ENCODE results near the gene MRPL12. TPM values are rescaled to one million over a fixed set of nuclear protein-coding genes. Genes with fewer than 3 reads are reported as not detected.

MRPL12 gene
- total and polyA plus RNA-seq, 2 experiments from 2014 or later: 4.3 to 78.5 TPM

DNA sequence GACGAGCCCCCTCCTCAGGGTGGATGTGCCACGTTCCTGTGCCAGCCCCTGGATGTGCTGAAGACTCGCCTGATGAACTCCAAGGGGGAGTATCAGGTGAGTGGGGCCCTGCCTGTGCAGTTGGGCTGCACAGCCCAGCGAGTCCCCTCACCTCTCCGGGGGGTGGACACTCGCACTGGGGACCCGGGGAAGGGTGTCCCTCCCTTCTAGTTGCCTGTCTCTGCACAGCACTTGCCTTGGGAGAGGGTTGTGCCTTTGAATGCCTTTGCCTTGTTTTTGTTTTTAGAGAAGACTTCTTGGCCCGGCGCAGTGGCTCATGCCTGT is 14.6 kb downstream of the MRPL12 start:
- H3K27ac ChIP-seq: no peak overlapping the region
- in situ Hi-C loops (cut with MboI): no loop called here
- WGBS, 2 experiments (ENCODE audit: low coverage in 1 of 2, low lambda C conversion rate in 2 of 2, missing lambda C conversion rate in 2 of 2): 92 to 94% methylated on average over 9 of the region's 9 CpGs

DNA sequence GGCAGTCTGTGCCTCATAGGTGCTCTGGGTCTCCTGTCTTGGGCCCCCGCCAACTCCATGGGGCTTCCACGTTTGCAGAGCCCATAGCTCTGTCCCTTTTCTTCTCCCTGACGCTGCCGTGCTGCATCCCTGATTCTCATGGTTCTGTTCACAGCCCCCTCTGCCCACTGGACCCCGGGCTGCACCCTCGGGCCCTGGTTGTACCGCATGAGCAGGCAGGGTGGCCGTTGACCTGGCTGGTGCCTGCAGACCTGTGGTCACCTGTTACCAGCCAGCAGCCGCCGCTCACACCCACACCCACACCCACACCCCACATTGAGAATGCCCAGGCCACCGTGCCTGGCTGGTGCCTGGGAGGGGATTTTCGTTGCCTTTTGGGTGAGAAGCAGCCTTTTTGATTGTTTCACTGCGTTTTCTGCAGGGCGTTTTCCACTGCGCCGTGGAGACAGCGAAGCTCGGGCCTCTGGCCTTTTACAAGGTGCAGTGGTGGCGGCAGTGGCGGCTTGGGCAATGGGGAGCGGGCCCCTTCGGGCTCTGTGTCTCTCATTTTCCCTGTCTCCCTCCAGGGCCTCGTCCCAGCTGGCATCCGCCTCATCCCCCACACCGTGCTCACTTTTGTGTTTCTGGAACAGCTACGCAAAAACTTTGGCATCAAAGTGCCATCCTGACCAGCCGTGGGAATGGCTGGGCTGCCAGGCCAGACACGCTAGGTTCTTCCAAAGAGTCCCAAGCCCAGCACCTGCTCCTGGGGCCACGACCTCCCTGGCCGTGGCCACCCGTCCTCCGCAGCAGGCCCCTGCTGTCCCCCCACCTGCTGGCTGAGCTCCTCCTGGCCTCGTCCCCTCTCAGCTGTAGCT is 16.5 kb downstream of the MRPL12 start:
- H3K9me2 ChIP-seq (ENCODE audit: insufficient read depth): no peaks in the 10 kb centered on the region
- no peak overlapping the region for H3K4me3 ChIP-seq
- no peaks in the 10 kb centered on the region for H3F3A ChIP-seq (ENCODE audit: insufficient read depth)
- no peaks in the 10 kb centered on the region for H3K9me3 ChIP-seq (ENCODE audit: low read depth)
- H3K27me3 ChIP-seq (replicated peaks; ENCODE audit: insufficient read depth): 0 out of 2 replicates have a peak, but pooled peaks cover 4% of the 10 kb centered on the region
- H3K27ac ChIP-seq: no peak overlapping the region
- DNase-seq: no peak
- TF ChIP-seq EZH2phosphoT487 (IDR thresholded peaks at IDR 0.05; ENCODE audit: insufficient read depth, low read depth): no peak
- no peak for TF ChIP-seq EZH2 (IDR thresholded peaks at IDR 0.05; ENCODE audit: insufficient read depth, poor library complexity, severe bottlenecking)
- no peak overlapping the region for H3K4me2 ChIP-seq (ENCODE audit: unreplicated experiment)
- H3K36me3 ChIP-seq (ENCODE audit: low read depth): no peaks in the 10 kb centered on the region
- no peaks in the 10 kb centered on the region for H4K20me1 ChIP-seq (ENCODE audit: insufficient read depth)
- H3K9ac ChIP-seq: no peak overlapping the region
- H3K4me1 ChIP-seq (ENCODE audit: insufficient read depth): no peaks in the 10 kb centered on the region
- H2AFZ ChIP-seq: no peak overlapping the region
- H3K79me2 ChIP-seq (ENCODE audit: insufficient read depth): no peaks in the 10 kb centered on the region
- 90% methylated on average over 33 of the region's 33 CpGs for WGBS, 2 experiments (ENCODE audit: low coverage in 1 of 2, low lambda C conversion rate in 2 of 2, missing lambda C conversion rate in 2 of 2)
- in situ Hi-C loops (cut with MboI): no loop called here

More for the DNA sequence above, 14.6 kb downstream of the MRPL12 start:
- H3K9ac ChIP-seq: no peak overlapping the region
- H3K4me3 ChIP-seq: no peak overlapping the region
- H3K9me2 ChIP-seq (ENCODE audit: insufficient read depth): no peaks in the 10 kb centered on the region
- H3K36me3 ChIP-seq (ENCODE audit: low read depth): no peaks in the 10 kb centered on the region
- H3K79me2 ChIP-seq (ENCODE audit: insufficient read depth): no peaks in the 10 kb centered on the region
- no peak for TF ChIP-seq EZH2phosphoT487 (IDR thresholded peaks at IDR 0.05; ENCODE audit: insufficient read depth, low read depth)
- TF ChIP-seq EZH2 (IDR thresholded peaks at IDR 0.05; ENCODE audit: insufficient read depth, poor library complexity, severe bottlenecking): no peak
- no peaks in the 10 kb centered on the region for H3F3A ChIP-seq (ENCODE audit: insufficient read depth)
- H3K27me3 ChIP-seq (replicated peaks; ENCODE audit: insufficient read depth): no peaks in the 10 kb centered on the region
- no peak overlapping the region for H2AFZ ChIP-seq
- H4K20me1 ChIP-seq (ENCODE audit: insufficient read depth): no peaks in the 10 kb centered on the region
- no peaks in the 10 kb centered on the region for H3K9me3 ChIP-seq (ENCODE audit: low read depth)
- no peak overlapping the region for H3K4me2 ChIP-seq (ENCODE audit: unreplicated experiment)
- DNase-seq: no peak
- peaks cover 4% of the 10 kb centered on the region; the same call in 1 of the 2 replicates for H3K4me1 ChIP-seq (ENCODE audit: insufficient read depth)

DNA sequence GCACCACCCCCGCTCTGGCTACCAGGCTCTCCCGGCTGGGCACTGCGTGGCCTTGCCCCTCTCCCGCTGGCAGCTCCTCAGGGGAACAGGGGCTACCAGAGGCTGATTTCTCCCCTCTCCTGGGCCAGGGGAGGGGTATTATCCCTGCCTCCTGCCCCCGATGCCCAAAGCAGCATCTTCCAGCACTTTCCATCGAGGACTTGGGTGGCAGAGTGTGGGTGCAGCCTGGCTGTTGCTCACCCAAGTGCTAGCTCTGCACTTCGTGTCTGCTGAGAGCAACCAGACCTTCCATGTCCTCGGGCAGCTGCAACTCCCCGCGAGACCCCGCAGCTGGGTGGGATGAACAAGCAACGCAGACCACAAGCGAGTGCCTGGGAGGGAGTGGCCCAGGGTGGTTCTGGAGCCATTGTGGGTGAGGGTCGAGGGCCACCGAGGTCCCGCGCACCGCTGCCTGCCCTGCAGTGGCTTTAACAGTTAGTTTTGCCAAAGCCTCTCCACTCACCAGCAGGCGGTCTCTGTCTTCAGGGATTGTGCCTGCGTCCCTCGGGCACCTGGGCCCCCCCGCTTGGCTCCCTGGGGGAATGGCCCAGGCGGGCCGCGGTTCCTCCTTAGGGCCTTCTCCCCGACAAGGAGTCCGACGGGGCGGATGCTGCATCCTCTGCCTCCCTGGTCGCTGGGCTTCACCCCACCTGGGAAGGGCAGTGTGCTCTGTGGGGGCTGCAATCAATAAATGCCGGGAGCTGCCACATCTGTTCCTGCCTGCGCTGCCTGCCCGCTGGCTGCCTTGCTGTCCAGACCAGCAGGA is 17.3 kb downstream of the MRPL12 start:
- H3K27me3 ChIP-seq (replicated peaks; ENCODE audit: insufficient read depth): 0 out of 2 replicates have a peak, but pooled peaks cover 4% of the 10 kb centered on the region
- no peaks in the 10 kb centered on the region for H4K20me1 ChIP-seq (ENCODE audit: insufficient read depth)
- no peak overlapping the region for H3K4me2 ChIP-seq (ENCODE audit: unreplicated experiment)
- TF ChIP-seq EZH2 (IDR thresholded peaks at IDR 0.05; ENCODE audit: insufficient read depth, poor library complexity, severe bottlenecking) (no peak), EZH2phosphoT487 (IDR thresholded peaks at IDR 0.05; ENCODE audit: insufficient read depth, low read depth) (no peak)
- no peaks in the 10 kb centered on the region for H3F3A ChIP-seq (ENCODE audit: insufficient read depth)
- H3K4me3 ChIP-seq: no peak overlapping the region
- H3K36me3 ChIP-seq (ENCODE audit: low read depth): no peaks in the 10 kb centered on the region
- no peak overlapping the region for H3K27ac ChIP-seq
- no peaks in the 10 kb centered on the region for H3K79me2 ChIP-seq (ENCODE audit: insufficient read depth)
- no peak for DNase-seq
- no peaks in the 10 kb centered on the region for H3K9me3 ChIP-seq (ENCODE audit: low read depth)
- H3K9me2 ChIP-seq (ENCODE audit: insufficient read depth): no peaks in the 10 kb centered on the region
- in situ Hi-C loops (cut with MboI): no loop called here
- no peak overlapping the region for H2AFZ ChIP-seq
- H3K4me1 ChIP-seq (ENCODE audit: insufficient read depth): no peaks in the 10 kb centered on the region
- 86 to 87% methylated on average over 26 to 33 of the region's 33 CpGs for WGBS, 2 experiments (ENCODE audit: low coverage in 1 of 2, low lambda C conversion rate in 2 of 2, missing lambda C conversion rate in 2 of 2)
- no peak overlapping the region for H3K9ac ChIP-seq

DNA sequence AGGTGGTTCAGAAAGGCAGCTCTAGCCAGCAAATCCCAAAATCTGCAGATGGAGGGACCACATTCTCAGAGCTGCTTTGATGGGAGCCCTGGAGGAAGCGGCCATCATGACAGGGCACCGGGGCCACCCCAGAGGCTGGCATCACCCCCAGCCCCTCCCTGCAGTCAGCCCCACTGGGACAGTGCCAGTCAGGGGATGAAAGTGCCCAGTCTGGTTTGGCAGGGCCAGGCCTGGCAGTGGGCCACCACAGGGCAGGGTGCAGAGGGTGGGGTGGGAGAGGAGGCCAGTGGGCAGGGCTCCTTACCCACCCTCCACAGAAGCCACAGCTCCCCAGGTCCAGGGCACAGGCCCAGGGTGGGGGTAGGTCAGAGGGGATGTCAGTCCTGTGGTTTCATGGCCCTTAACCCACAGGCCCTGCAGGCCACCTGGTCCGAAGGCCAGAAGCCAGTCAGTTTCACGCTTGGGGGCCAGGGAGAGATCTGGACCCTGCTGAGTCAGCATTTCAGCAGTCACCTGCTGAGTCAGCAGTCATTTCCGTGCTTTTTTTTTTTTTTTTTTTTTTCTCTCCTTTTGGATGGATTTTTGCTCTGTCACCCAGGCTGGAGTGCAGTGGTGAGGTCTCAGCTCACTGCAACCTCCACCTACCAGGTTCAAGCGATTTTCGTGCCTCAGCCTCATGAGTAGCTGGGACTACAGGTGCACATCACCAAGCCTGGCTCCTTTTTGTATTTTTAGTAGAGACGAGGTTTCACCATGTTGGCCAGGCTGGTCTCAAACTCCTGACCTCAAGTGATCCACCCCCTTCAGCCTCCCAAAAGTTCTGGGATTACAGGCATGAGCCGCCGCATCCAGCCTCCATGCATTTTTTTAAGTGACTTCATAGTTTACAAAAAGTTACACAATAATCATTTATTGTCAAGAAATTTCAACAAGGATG is 19.3 kb downstream of the MRPL12 start:
- in situ Hi-C loops (cut with MboI): no loop called here
- no peaks in the 10 kb centered on the region for H3K9me3 ChIP-seq (ENCODE audit: low read depth)
- no peaks in the 10 kb centered on the region for H3K79me2 ChIP-seq (ENCODE audit: insufficient read depth)
- no peaks in the 10 kb centered on the region for H3F3A ChIP-seq (ENCODE audit: insufficient read depth)
- 0 out of 2 replicates have a peak, but pooled peaks cover 4% of the 10 kb centered on the region for H3K27me3 ChIP-seq (replicated peaks; ENCODE audit: insufficient read depth)
- WGBS, 2 experiments (ENCODE audit: low coverage in 1 of 2, low lambda C conversion rate in 2 of 2, missing lambda C conversion rate in 2 of 2): 45 to 55% methylated on average over 8 to 10 of the region's 10 CpGs
- no peak overlapping the region for H3K9ac ChIP-seq
- TF ChIP-seq EZH2 (IDR thresholded peaks at IDR 0.05; ENCODE audit: insufficient read depth, poor library complexity, severe bottlenecking) (no peak), EZH2phosphoT487 (IDR thresholded peaks at IDR 0.05; ENCODE audit: insufficient read depth, low read depth) (no peak)
- peak; percentile 45 for DNase-seq
- H3K36me3 ChIP-seq (ENCODE audit: low read depth): no peaks in the 10 kb centered on the region
- no peak overlapping the region for H3K4me3 ChIP-seq
- H3K9me2 ChIP-seq (ENCODE audit: insufficient read depth): no peaks in the 10 kb centered on the region
- no peak overlapping the region for H3K27ac ChIP-seq
- H2AFZ ChIP-seq: no peak overlapping the region
- H4K20me1 ChIP-seq (ENCODE audit: insufficient read depth): no peaks in the 10 kb centered on the region
- no peaks in the 10 kb centered on the region for H3K4me1 ChIP-seq (ENCODE audit: insufficient read depth)
- H3K4me2 ChIP-seq (ENCODE audit: unreplicated experiment): no peak overlapping the region

All from GM23248 (cell line).